Bronchial epithelial cell (primary cell): ENCODE results near the gene USP13. TPM values are rescaled to one million over a fixed set of nuclear protein-coding genes. Genes with fewer than 3 reads are reported as not detected.

ENCODE experiments used
- DNase-seq: peaks from one replicate; pipeline ENCODE4 v3.0.0-alpha.2; 2010; ENCODE audit warnings: low read depth
- FAIRE-seq: peaks from 2 replicates; lab custom pipeline; 2011; peaks lifted over from hg19 to GRCh38; lab: Jason Lieb, UNC
- H3K27me3 ChIP-seq: 2 replicates; pipeline ENCODE4 v1.5.1; 2011; ENCODE audit warnings: low read length; ENCODE audit not compliant: control insufficient read depth, insufficient read depth
- H3K36me3 ChIP-seq: 2 replicates; pipeline ENCODE4 v1.5.1; 2011; ENCODE audit warnings: low read length; ENCODE audit not compliant: control insufficient read depth, insufficient read depth
- H3K4me3 ChIP-seq: 2 replicates; pipeline ENCODE4 v1.5.1; 2011; ENCODE audit warnings: mild to moderate bottlenecking, low read depth, low read length, control low read depth
- total RNA-seq: library from RNA; depleted of rRNA; stranded (reverse); fragments of >200 nt; gene quantifications from 2 replicates; pipeline ENCODE4 v1.2.1, GENCODE V29; 2014
- TF ChIP-seq, protein P1 (sequence below): IDR thresholded peaks from 2 replicates; pipeline ENCODE4 v1.5.1; 2011; ENCODE audit warnings: mild to moderate bottlenecking, moderate library complexity, low read length, control low read depth, inconsistent platforms; ENCODE audit not compliant: insufficient read depth, severe bottlenecking

The USP13 gene
- total RNA-seq, 1 donor from 2014 or later: 0.79 TPM

DNA sequence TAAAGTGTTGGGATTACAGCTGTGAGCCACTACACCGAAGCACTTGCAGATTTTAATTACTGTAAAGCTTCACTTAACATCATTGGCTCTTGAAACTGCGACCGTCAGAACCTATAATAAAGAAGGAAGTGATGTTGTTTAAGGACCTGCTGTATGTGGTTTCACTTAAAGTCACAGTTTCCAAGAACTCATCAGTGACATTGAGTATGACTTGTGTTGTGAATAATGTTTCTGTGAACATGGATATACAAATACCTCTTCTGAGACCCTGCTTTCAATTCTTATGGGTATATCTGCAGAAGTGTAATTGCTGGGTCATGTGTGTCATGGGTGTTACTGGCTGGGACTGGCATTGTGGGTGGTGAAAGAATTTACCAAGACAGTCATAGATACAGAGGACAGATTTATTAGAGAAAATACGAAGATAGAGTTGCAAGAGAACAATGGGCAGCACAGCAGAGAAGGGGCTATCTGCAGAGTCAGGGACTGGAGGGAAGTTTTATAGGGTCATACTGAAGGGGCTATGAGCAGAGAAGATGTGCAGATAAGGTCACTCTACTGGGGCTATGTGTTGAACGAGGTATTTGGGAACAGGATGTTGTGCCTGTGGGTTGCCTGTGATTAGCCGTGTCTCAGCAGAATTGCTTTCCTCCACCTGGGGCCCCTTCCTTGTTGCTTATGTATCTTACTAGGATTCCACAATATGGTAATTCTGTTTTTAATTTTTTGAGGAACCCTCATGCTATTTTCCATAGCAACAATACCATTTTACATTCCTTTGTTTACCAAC, 43.7 kb upstream of the USP13 start:
- Histone ChIP-seq H3K27me3 (no peaks in the 10 kb centered on the region), H3K4me3 (no peak overlapping the region), H3K36me3 (no peaks in the 10 kb centered on the region)
- TF ChIP-seq, protein P1, sequence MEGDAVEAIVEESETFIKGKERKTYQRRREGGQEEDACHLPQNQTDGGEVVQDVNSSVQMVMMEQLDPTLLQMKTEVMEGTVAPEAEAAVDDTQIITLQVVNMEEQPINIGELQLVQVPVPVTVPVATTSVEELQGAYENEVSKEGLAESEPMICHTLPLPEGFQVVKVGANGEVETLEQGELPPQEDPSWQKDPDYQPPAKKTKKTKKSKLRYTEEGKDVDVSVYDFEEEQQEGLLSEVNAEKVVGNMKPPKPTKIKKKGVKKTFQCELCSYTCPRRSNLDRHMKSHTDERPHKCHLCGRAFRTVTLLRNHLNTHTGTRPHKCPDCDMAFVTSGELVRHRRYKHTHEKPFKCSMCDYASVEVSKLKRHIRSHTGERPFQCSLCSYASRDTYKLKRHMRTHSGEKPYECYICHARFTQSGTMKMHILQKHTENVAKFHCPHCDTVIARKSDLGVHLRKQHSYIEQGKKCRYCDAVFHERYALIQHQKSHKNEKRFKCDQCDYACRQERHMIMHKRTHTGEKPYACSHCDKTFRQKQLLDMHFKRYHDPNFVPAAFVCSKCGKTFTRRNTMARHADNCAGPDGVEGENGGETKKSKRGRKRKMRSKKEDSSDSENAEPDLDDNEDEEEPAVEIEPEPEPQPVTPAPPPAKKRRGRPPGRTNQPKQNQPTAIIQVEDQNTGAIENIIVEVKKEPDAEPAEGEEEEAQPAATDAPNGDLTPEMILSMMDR: no peak
- no peak for FAIRE-seq
- DNase-seq: no peak

DNA sequence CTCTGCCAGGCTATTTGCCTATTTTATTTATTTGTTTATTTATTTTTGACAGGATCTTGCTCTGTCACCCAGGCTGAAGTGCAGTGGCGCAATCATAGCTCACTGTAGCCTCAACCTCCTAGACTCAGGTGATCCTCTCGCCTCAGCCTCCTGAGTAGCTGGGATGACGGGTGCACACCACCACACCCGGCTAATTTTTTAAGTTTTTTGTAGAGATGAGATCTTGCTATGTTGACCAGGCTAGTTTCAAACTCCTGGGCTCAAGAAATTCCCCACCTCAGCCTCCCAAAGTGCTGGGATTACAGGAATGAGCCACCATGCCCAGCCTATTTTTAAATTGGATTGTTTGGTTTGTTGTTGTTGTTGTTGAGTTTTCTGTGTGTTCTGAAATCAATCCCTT, 42.8 kb upstream of the USP13 start:
- FAIRE-seq (no peak), DNase-seq (no peak)
- Histone ChIP-seq H3K4me3 (no peak overlapping the region), H3K27me3 (no peaks in the 10 kb centered on the region), H3K36me3 (no peaks in the 10 kb centered on the region)
- TF ChIP-seq, protein P1: no peak

DNA sequence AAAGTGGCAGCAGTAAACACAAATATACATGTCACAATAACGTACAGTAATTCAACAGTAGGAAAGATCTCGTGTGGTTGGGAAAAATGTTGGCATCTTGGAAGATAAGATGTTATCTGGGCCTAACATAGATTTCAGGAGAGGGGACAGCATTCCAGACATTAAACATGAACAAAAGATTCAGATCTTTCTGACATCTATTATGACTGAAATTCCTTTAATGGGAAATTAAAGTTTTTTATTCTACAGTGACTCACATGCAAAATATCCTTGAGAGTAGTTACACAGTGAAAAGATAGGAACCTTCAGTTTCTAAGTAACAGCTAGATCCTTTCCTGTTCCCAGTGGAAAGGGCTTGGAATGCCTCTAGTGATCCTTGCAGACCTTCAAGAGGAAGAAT, 39.0 kb upstream of the USP13 start:
- DNase-seq: no peak
- no peaks in the 10 kb centered on the region for H3K27me3 ChIP-seq
- TF ChIP-seq, protein P1: no peak
- H3K4me3 ChIP-seq: no peak overlapping the region
- no peaks in the 10 kb centered on the region for H3K36me3 ChIP-seq
- no peak for FAIRE-seq

DNA sequence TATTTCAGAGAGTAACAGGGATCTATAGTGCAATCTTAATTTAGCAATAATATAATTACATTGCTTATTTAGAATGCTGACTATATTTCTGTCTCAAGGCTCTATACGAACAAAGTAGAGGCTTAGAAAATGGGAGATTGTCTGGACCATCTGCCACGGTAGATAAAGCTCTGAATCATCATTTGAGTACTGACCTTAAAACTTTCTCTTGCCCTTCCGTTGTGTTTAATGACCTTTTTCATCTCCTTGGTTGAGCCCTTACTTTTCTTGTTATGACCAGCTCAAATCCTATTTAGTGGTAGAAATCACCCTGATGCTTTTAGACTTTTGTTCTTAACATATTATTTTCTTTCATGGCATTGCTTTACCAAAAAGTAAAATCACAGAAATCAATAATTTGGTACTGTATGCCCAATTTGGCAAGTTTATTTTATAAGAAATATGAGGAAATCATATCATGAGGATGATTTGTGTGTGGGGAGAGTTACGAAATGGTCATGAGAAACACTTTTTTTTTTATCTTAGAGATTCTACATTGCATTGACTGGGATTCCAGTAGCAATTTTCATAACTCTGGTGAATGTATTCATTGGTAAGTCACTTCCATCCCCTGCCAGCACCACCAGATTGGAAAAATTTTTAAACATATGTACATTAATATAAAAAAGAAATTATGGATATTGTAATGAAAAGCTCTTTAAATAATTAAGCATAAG, 37.2 kb upstream of the USP13 start:
- no peak for FAIRE-seq
- no peak for DNase-seq
- TF ChIP-seq, protein P1: no peak
- Histone ChIP-seq H3K27me3 (no peaks in the 10 kb centered on the region), H3K36me3 (no peaks in the 10 kb centered on the region), H3K4me3 (no peak overlapping the region)

DNA sequence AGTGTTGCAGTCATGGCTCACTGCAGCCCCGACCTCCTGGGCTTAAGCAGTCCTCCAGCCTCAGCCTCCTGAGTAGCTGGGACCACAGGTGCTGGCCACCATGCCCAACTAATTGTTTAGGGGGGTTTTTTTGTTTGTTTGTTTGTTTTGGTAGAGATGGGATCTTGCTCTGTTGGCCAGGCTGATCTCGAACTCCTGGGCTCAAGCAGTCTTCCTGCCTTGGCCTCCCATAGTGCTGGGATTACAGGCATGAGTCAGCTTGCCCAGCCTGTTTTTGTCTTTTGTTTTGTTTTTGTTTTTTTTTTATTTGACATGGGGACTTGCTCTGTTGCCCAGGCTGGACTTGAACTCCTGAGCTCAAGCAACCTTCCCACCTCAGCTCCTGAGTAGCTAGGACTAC, 30.8 kb upstream of the USP13 start:
- TF ChIP-seq, protein P1: no peak
- no peak overlapping the region for H3K4me3 ChIP-seq
- no peaks in the 10 kb centered on the region for H3K27me3 ChIP-seq
- peaks cover 1% of the 10 kb centered on the region for H3K36me3 ChIP-seq
- DNase-seq (no peak), FAIRE-seq (no peak)
